ENCODE data around the gene SEMA4D.
"Not testable (repeated sequence)": the region's sequence is repeated elsewhere in the genome, so short reads cannot be mapped to it uniquely, and the experiment has no call there.

Gene SEMA4D

GRCh38 chr9:89479669-89480011 lies 18.3 kb downstream of the SEMA4D start:
- DNase-seq: not testable (repeated sequence)

- no peak for DNase-seq
Observed at GRCh38 chr9:89478821-89479668, 18.9 kb downstream of the SEMA4D start.

DNA sequence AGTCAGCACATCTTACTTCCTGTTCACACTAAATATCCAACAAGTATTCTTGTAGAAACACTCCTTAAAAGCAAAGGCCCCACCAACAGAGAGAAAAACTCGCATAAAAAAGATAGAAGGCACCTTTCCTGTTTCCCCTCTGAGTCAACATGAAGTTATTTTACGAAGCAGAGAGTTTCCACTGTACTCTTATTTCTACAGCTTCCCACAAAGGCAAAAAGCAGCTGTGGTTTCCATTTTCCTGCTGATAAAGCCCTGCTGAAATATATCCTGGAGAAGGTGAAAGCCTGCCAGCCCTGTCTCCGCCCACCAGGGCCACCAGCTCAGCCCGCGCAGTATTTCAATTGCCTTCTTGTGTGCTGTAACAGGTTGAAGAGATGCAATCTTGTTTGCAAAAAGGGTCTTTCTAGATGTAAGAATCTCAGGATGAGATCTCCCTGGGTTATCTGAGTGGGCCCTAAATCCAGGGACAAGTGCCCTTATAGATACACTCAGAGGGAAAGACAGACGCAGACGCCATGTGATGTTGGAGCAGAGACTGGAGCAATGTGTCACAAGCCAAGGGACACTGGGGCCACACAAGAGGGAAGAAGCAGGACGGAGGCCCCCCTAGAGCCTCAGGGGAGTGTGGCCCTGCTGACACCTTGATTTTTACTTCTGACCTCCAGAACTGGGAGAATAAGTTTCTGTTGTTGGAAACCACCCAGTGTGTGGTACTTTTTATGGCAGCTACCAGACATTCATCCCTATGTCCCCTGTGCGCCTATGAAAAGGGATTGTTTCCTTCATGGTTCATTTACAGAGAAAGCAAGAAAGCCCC lies 19.9 kb downstream of the SEMA4D start:
- no peak for DNase-seq

DNA sequence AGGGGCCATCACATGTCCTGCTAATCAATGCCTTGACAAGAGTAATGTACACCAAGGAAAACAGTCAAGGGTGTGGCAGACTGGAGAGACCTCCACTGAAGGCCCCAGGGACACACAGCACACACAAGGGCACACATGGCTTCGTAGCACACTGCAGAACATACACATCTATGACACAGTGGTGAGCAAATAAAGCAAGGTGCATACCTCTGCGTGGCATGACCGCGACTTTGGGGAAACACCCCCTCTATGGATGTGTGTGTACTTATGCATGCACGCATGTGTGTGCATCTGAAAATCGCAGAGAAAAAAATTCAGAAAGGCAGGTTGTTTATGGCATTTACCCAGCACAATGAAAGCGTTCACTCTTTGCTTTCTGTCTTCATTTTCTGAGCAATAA lies 20.5 kb downstream of the SEMA4D start:
- no peak for DNase-seq

DNA sequence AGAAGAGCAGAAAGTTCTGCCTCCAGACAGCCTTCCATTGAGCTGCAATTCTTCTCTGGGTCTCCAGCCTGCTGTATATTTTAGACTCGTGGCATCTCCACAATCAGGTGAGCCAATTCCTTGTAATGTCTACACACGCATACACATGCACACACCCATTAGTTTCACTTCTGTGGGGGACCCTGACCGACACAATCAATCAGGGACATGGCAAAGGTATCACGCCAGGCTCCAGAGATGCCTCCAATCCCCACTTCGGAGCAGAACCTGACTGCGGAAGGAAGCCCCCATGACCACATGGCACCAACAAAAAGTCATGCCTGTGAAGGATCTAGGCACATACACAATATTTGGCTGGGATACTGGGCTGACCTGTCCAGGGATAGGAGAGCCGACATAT lies 21.4 kb downstream of the SEMA4D start:
- no peak for DNase-seq

GRCh38 chr9:89475891-89476440 lies 21.9 kb downstream of the SEMA4D start:
- DNase-seq: no peak

GRCh38 chr9:89474939-89475338 lies 23.0 kb downstream of the SEMA4D start:
- no peak for DNase-seq

DNA sequence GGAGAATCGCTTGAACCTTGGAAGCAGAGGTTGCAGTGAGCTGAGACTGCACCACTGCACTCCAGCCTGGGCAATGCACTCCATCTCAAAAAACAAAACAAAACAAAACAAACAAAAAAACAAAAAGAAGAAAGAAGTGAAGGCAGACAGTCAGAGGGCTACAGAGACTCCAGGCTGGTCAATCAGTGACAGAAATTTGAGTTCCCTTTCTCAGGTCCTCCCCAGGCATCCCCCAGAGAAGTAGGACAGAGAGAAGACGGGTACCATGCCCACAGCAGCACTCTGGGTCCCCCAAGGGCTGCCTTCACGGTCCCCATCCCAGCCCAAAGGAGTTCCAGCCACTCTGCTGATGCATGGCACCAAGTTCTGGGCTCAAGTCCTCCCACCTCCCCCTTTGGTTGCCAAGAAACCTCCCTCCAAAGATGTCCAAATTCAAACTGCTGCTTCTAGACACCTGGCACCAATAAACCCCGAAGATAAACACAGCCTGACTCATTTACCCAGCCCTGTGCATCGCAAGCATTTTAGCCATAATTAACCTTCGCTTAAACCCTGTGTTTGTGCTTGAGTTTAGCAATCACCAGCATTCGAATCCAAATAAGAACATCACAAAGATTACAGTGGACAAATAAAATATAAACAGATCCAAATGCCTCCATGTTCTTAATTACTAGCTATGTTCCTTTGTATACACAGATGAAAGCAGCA lies 24.0 kb downstream of the SEMA4D start:
- DNase-seq: no peak

DNA sequence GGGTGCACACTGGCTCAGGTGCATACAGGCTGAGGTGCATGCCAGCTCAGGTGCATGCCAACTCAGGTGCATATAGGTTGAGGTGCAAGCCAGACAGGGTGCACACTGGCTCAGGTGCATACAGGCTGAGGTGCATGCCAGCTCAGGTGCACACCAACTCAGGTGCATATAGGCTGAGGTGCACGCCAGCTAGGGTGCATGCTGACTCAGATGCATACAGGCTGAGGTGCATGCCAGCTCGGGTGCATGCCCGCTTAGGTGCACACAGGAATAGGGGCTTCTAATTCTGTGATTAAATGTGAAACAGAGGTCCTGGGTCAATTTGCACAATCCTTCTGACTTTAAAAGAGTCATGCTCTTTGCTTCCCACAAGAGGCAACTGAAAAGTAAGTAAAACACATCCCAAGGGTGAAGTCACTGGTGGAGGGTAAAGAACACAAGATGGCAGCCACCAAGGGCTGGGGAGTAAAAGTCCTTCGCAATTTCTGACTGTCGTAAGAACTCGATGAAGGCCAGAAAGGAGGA lies 26.1 kb downstream of the SEMA4D start:
- DNase-seq: not testable (repeated sequence)

- DNase-seq: no peak
Observed at GRCh38 chr9:89471390-89471789, 26.5 kb downstream of the SEMA4D start.

DNA sequence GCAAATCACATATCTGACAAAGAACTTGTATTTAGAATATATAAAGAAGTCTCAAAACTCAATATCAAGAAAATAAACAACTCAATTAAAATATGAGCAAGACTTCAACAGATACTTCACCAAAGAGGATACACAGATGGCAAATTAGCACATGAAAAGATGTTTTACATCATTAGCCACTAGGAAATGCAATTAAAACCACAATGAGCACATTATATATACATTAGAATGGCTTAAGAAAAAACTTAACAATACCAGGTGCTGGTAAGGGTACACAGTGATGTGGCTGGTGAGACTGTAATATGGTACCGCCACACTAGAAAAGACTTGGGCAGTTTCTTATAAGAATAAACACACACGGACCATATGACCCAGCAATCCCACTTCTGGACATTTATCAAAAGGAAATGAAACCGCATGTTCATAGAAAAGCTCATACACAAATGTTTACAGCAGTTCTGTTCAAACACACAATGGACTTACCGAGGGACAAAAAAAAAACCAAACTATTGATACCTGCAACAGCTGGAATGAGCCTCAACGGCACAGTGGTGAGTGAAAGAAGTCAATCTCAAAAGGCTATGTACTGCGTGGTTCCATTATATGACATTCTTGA lies 27.6 kb downstream of the SEMA4D start:
- DNase-seq: no peak

DNA sequence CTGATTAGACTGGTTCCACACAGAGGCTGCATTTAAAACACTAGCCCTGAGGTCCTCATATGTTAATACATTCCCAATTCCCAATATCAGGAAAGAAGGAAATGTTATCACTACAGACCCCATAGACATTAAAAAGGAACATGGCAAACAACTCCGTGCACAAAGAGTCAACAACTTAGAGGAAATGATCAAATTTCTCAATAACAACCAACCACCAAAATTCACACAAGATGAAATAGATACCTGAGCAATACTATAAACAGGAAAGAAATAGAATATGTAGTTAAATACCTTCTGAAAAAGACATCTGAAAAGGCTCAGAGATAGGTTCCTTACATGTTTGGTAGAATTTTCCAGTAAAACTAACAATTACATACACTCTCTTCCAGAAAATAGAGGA lies 28.9 kb downstream of the SEMA4D start:
- DNase-seq: no peak

DNA sequence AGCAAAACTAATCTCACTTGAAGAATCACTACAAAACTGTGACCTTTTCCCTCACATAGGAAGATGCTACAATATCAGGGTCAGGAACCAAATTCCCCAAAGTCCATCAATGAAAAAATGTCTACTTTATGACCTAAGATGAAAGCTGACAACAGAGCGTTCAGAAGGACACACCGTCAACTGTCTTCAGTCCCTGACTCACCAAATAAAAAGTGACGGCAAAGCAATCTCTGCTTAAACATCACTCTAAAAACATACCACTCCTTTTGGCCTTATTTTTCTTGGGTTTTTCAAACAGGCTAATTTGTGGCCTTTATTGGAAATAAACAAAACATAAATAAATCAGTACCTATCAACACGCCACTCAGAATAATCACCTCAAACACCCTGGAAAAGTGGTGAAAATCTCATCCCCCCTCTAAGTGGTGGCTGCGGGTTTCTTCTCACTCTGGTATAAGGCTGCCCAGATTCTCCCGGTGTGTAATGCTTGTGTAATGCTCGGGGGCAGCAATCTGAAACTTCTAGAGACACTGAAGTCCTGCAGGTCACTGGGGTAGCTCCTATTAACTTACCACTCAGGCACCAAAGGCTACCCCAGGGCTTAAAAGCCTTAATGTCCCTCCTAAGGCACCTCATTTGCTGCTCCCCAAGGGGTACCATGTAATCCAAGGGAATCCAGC lies 29.5 kb downstream of the SEMA4D start:
- no peak for DNase-seq

DNA sequence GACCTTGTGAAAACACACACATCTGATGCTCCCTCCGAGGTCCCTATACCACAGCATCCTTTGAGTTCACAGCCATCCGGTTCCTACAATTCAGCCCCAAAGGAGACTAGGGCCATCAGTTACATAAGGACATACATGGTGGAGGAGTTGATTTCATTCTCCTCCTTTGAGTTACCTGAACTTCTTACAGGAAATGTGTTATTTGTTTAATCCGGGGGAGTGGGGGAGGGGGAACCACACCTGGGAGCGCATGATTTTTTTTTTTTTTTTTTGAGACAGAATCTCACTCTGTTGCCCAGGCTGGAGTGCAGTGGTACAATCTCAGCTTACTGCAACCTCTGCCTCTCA lies 30.7 kb downstream of the SEMA4D start:
- no peak for DNase-seq

DNA sequence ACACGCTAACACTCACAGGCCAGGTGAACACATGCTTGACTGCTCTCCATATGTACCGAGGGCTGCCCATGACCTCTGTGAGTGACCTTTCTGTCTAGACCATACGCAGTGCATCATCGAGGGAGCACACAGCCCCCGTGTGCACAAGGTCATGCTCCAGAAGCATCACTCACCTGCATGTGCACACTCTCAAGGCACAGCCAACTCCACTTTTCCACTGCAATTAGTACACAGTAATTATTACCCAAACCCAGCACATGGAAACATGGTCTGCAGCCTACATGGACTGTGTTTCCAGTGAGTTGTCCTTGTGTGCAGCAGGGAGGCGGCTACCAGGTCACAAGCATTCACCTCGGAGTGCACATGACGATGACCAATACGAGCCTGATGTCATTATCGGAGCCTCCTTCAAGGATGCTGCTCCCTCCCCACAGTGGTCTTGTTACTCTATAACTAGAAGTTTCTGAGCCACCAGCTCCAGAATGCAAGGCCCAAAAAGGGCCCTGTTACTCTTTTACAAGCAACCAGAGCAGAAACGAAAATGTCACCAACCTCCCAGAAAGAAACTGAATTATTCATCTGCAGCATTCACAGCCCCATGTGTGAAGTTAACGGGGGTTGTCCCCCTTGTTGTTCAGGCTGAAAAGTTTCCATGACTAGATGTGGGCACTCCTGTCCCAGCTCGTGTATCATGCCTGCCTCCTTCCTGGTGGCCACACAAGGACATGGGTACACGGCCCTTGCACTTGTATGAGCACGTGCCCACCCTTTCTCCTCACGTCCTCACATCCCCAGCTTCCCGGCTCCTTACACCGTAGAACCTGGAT lies 31.2 kb downstream of the SEMA4D start:
- no peak for DNase-seq

GRCh38 chr9:89465726-89466308 lies 32.1 kb downstream of the SEMA4D start:
- DNase-seq: no peak

DNA sequence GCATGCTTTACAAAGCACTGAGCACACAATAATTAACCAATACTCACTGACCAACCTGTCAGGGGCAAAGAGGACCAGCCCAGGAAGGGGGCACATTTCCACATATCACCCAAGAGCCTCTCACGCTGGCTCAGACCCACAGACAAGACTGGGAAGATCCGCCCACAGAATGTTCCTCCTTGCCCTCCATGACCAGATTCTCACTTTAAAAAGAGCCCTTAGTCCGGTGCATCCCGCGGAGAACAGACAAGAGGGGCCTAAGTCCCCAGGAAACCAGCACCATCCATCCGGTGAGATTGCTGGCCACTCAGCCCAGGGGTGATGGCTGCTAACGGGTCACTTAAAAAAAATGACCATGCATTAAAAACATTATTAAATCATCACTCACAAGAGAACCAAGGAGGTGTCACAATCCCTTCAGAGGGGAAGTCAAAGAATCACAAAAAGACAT lies 32.9 kb downstream of the SEMA4D start:
- no peak for DNase-seq

DNA sequence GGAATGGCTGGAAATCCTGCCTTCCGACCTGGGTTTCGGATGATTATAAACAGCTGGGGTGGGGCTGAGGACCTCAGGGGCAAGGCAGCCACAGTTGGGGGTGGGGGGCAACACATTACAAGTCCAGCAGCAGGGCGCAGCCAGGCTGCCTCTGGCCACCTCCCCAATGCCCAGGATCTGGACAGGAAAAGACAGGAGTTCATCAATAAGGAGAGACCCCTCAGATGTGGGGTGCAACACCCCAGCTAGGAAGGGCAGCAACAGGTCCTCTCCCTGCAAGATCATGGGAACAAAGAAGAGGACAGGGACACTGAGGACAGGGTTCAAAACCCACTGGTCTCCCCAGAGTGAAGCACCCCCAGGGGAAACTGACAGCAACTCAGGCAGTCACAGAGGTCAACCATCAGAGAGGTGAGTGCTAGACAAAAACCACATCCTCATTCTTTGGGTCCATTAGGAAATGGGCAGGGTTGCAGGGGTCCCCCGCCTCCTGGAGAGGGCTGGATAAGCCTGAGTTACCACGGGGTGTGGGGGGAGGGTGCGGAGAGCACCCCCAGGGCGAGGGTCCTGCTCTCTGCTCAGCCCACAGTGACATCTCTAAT lies 33.5 kb downstream of the SEMA4D start:
- DNase-seq: no peak

GRCh38 chr9:89462817-89463683 lies 34.9 kb downstream of the SEMA4D start:
- no peak for DNase-seq
